ENCODE data around the gene ECSIT.
A peak's percentile ranks its signal among the peaks of the same experiment; 100 is the strongest.
"Not testable (repeated sequence)": the region's sequence is repeated elsewhere in the genome, so short reads cannot be mapped to it uniquely, and the experiment has no call there.

The ECSIT gene

GRCh38 chr19:11528551-11529341 is at the start of gene ECSIT:
Gene ECSIT, minus strand, starts transcription at chr19:11529134. Its CDS starts 9,964 bp downstream, at chr19:11519170.
- peak; percentile 83 to 88 for DNase-seq (ENCODE audit: low read depth in 2 of 2)

DNA sequence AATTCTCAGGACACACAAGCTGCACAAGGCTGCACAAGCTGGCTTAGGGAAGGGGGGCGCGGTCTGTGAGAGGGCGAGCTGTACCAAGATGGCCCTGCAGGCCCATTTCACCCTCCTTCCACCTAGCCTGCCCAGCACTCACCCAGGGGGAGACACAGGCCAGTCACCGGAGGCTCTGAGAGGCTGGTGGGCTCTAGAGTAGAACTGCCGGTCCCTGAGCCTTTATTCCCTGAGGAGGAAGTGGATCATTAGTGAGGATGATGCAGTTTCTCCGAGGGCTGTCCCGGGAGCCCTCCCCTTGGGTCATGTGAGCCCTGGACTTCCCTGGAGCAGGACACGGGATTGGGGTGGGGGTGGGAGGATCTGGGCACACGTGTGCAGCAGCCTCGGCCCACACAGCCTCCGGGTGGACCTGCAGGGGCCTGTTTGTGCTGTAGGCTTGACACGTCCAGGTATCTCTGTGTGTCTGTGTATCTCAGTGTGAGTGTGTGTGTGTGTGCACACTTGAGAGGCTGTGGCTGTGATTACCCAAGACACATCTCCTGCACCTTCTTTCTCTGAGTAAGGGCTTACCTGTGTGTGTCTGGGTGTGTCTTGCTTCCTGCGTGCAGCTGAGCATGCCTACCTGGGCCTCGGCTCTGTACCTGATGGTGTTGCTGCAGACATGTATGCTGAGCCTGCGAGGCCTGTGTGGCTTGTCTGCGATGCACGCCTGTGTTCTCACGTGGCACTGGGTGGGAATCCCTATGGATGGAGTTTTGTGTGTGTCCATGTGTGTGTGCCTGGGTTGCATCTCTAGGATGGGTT is 48.7 kb upstream of the ECSIT start, which contains the start of gene ACP5:
TSS of gene ACP5 (minus strand) at position 195 of the 807 bp plus-strand sequence. CDS start 328 bp downstream, outside the sequence.
- no peak for DNase-seq (ENCODE audit: low read depth in 2 of 2)

DNA sequence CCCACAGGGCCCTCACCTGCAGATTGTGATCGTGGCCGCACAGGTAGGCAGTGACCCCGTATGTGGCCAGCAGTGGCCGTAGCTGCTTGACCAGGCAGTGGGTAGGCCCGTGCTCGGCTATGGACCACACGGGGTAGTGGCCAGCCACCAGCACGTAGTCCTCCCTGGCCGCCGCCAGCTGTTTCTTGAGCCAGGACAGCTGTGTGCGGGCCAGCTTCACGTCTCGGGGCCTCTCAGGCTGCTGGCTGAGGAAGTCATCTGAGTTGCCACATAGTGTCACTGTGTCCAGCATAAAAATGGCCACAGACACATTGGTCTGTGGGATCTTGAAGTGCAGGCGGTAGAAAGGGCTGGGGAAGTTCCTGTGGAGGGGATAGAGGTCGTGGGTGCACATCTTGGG is 47.3 kb upstream of the ECSIT start:
- no peak for DNase-seq (ENCODE audit: low read depth in 2 of 2)

- no peak for DNase-seq (ENCODE audit: low read depth in 2 of 2)
Observed at GRCh38 chr19:11574689-11575088, 45.8 kb upstream of the ECSIT start.

DNA sequence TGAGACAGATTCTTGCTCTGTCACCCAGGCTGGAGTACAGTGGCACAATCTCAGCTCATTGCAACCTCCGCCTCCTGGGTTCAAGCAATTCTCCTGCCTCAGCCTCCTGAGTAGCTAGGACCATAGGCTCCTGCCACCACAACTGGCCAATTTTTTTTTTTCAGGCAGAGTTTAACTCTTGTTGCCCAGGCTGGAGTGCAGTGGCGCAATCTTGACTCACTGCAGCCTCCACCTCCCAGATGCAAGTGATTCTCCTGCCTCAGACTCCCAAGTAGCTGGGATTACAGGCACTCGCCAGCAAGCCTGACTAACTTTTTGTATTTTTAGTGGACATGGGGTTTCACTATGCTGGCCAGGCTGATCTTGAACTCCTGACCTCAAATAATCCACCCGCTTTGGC is 44.8 kb upstream of the ECSIT start:
- not testable (repeated sequence) for DNase-seq (ENCODE audit: low read depth in 2 of 2)

DNA sequence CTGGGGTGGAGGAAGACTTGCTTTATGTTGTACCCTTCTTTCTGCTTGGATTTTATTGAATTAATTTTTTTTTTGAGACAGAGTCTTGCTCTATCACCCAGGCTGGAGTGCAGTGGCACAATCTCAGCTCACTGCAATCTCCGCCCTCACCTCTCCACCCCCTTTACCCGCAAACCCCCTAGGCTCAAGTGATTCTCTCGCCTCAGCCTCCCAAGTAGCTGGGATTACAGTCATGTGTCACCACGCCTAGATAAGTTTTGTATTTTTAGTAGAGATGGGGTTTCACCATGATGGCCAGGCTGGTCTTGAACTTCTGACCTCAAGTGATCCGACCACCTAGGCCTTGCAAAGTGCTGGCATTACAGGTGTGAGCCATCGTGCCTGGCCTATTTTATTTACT is 44.4 kb upstream of the ECSIT start:
- DNase-seq (ENCODE audit: low read depth in 2 of 2): not testable (repeated sequence)

DNA sequence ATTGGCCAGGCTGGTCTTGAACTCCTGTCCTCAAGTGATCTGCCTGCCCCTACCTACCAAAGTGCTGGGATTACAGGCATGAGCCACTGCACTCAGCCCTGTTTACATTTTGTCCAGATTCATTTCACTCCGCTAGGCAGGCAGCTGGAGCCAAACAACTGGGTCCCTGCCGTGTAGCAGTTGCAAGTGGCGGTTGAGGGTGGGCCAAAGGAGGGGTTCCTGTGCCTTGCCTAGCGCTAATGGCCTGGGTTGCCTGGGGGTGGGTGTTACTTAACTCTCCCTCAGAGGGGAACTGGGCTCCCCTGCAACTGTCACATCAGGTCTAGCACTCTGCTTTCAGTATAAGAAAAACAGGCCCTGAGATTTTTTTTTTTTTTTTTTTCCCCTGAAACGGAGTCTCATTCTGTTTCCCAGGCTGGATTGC is 41.1 kb upstream of the ECSIT start:
- DNase-seq (ENCODE audit: low read depth in 2 of 2): no peak

- no peak for DNase-seq (ENCODE audit: low read depth in 2 of 2)
Observed at GRCh38 chr19:11566164-11566563, 37.2 kb upstream of the ECSIT start.

DNA sequence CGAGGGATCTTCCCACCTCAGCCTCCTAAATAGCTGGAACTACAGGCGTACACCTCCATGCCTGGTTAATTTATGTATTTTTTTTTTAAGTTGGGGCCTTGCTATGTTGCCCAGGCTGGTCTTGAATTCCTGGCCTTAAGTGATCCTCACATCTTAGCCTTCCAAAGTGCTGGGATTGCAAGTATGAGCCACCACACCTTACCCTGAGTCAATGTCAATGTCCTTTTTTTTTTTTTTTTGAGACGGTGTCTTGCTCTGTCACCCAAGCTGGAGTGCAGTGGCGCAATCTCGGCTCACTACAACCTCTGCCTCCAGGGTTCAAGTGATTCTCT is 36.7 kb upstream of the ECSIT start:
- not testable (repeated sequence) for DNase-seq (ENCODE audit: low read depth in 2 of 2)

DNA sequence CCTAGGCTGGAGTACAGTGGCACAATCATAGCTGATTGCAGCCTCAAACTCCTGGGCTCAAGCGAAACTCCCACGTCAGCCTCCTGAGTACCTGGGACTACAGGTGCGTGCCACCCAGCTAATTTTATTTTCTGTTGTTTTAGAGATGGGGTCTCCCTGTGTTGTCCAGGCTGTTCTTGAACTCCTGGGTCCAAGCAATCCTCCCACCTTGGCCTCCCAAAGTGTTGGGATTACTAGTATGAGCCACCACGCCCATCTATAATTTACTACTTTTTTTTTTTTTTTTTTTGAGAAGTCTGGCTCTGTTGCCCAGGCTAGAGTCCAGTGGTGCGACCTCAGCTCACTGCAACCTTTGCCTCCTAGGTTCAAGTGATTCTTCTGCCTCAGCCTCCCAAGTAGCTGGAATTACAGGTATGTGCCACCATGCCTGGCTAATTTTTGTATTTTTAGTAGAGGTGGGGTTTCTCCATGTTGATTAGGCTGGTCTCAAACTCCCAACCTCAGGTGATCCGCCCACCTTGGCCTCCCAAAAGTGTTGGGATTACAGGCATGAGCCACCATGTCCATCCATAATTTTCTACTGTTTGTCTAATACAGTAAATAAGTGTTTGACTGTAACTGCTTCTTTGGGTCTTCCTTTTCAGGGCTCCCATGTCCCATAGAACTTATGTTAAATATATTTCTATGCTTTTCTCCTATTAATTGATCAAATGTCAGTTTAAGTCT is 35.3 kb upstream of the ECSIT start:
- not testable (repeated sequence) for DNase-seq (ENCODE audit: low read depth in 2 of 2)

GRCh38 chr19:11563532-11563931 is 34.6 kb upstream of the ECSIT start:
- DNase-seq (ENCODE audit: low read depth in 2 of 2): no peak

- peak; percentile 25 to 45 for DNase-seq (ENCODE audit: low read depth in 2 of 2)
Observed at GRCh38 chr19:11560404-11561051, 31.6 kb upstream of the ECSIT start.

- peak; percentile 95 to 97 for DNase-seq (ENCODE audit: low read depth in 2 of 2)
Observed at GRCh38 chr19:11558881-11559828, 30.2 kb upstream of the ECSIT start, which contains the start of gene ELOF1. Gene ELOF1, minus strand, starts transcription at chr19:11559230. Its CDS starts 4,883 bp downstream, at chr19:11554347.

DNA sequence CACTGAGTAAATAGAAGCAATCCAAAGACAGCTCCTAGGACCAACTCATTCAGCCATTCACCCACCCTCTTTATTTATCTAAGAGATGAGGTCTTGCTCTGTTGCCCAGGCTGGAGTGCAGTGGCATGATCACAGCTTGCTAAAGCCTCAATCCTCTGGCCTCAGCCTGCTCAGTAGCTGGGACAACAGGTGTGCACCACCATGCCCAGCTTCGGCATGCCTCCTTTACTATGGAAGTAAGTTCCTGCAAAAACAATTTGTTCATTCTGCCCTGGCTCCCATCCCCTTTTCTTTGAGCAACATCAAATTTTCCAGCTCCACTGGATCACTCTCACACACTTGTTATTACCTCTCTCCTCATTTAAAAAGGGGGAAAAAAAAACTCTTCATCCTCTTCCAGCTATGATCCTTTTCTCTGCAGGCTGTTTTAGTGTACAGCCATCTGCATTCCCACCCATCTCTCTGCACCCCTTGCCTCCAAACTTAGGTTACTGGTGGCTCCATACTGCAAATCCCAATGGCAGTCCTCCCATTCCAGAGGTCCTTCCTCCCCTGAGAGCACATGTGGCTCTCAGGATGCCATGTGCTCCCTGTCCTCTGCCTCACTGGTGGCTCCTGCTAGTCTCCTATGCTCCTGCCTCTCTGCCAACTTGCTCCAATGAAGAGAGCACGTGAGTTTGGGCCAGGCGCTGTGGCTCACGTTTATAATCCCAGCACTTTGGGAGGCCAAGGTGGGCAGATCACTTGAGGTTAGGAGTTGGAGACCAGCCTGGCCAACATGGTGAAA is 27.9 kb upstream of the ECSIT start:
- no peak for DNase-seq (ENCODE audit: low read depth in 2 of 2)

DNA sequence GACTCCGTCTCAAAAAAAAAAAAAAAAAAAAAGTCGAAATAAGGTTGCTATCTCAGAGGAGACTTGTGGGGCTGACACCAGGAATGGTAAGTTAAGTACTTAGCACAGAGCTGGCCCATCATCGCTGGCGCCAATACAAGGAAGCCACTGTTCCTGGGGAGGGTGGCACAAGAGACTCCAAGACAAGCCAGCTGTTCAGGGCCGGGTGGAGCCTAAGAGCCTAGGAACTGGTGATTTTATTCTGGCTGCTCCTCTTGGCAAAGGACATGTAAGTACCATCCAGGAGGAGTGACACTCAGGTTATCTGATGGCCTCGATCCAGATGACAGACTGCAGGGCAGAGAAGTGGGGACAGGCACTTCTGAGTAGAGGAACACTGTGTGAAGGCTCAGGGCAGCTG is 26.3 kb upstream of the ECSIT start:
- DNase-seq (ENCODE audit: low read depth in 2 of 2): no peak

DNA sequence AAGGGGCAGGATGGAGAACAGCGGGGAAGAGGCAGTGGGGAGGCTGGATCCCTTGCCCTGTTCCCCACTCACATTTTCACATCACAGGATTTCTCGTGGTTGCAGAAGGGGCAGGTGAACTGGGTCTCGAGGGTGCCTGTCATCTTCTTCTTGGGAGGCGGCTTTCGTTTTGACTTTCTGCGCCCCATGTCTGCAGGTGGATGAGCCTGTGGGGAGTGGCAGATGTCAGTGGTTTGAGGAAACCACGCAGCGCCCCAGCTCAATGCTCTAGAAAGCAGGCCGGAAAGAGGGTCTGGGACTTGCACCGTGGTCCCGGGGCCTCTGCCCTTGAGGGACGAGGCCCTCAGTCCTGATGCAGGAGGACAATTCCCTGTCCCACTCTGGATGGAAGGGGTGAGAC is 25.2 kb upstream of the ECSIT start:
- no peak for DNase-seq (ENCODE audit: low read depth in 2 of 2)

DNA sequence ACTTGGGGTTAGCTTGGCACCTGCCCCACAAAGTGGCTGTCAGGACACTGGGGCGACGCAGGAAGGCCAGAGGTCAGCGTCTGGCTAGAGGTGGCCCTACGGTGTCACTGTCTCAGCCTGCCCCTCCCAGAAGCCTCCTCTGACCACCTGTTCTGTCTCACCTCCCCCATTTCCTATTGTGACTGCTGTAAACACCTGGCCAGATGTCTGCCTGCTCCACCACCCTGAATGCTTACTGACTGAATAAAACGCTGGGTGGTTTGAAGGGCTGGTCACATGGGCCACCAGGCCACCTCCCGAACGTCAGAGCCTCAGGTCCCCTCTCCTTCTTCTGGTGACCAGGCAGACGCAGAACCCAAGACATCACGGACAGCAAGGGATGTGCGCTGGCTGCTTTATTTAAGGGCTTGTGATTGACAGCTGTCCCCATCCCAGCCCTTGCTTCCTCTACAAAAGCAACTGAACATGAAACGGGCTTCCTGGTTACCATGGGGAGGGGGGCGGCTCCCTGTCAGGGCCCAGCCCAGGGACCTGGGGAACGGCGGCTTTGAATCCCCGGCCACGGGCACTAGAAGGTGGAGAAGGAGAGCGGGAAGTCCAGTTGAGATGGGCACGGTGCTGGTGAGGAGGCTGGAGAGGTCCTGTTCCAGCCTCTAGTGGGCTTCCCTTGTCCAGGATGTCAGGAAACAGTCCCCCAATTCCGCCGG is 23.9 kb upstream of the ECSIT start:
- no peak for DNase-seq (ENCODE audit: low read depth in 2 of 2)

- no peak for DNase-seq (ENCODE audit: low read depth in 2 of 2)
Observed at GRCh38 chr19:11551603-11552235, 22.8 kb upstream of the ECSIT start.

DNA sequence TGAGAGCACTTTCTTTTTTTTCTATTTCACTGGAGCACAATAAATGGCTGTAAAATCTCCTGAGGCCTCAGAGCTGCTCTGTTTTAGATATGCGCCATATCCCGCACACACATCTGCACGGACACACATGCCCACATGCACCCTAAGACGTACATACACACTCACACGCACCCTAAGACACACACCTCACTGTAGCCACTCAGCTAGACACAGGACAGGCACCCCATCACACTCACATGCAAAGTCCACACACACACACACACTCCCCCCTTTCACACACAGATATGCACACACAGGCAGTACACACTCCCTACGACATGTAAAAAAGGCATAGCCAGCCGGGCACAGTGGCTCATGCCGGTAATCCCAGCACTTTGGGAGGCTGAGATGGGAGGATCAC is 21.3 kb upstream of the ECSIT start:
- DNase-seq (ENCODE audit: low read depth in 2 of 2): no peak

Data from stimulated activated CD8-positive, alpha-beta memory T cell treated with anti-CD3 and anti-CD28 coated beads, Interleukin-7, amount 100 ng/mL, for 4 hours (primary cell).